Nephron progenitor cell (in vitro differentiated cells): ENCODE results near the gene COL5A1.

Experiments used
- DNase-seq: peaks from one replicate; pipeline ENCODE4 v3.0.0; 2021
- H3K27ac Mint-ChIP-seq: 2 replicates; pipeline ENCODE4 v1.8.0; 2021; ENCODE audit warnings: mild to moderate bottlenecking, moderate library complexity, mixed read lengths
- H3K27me3 Mint-ChIP-seq: 2 replicates; pipeline ENCODE4 v1.8.0; 2021; ENCODE audit warnings: mild to moderate bottlenecking, low read depth, mixed read lengths; ENCODE audit not compliant: poor library complexity
- H3K36me3 Mint-ChIP-seq: 2 replicates; pipeline ENCODE4 v1.8.0; 2021; ENCODE audit warnings: low read depth, mixed read lengths
- H3K4me1 Mint-ChIP-seq: 2 replicates; pipeline ENCODE4 v1.8.0; 2021; ENCODE audit warnings: mixed read lengths
- H3K4me3 Mint-ChIP-seq: 2 replicates; pipeline ENCODE4 v1.8.0; 2021; ENCODE audit warnings: mild to moderate bottlenecking, moderate library complexity, mixed read lengths
- H3K9me3 Mint-ChIP-seq: 2 replicates; pipeline ENCODE4 v1.8.0; 2021; ENCODE audit warnings: mild to moderate bottlenecking, moderate library complexity, mixed read lengths
- CTCF ChIP-seq: fragments of 200-600 bp; sonication (generic); IDR thresholded peaks from 2 replicates; pipeline ENCODE4 v1.5.0; 2021; ENCODE audit warnings: antibody characterized with exemption

Gene COL5A1

GRCh38 chr9:134785325-134786108 is 143.9 kb downstream of the COL5A1 start:
- H3K4me3 Mint-ChIP-seq, result no peak overlapping the region
- no peak overlapping the region for H3K27ac Mint-ChIP-seq
- peaks cover 21% of the 10 kb centered on the region for H3K4me1 Mint-ChIP-seq
- H3K36me3 Mint-ChIP-seq, result peaks cover 2% of the 10 kb centered on the region
- no peaks in the 10 kb centered on the region for H3K27me3 Mint-ChIP-seq
- no peak for DNase-seq
- H3K9me3 Mint-ChIP-seq, result no peaks in the 10 kb centered on the region
- no peak for TF ChIP-seq CTCF

- no peak for TF ChIP-seq CTCF
- Mint-ChIP-seq H3K4me3 (no peak overlapping the region), H3K27me3 (no peaks in the 10 kb centered on the region), H3K9me3 (no peaks in the 10 kb centered on the region), H3K4me1 (peaks cover 35% of the 10 kb centered on the region), H3K27ac (no peak overlapping the region), H3K36me3 (peaks cover 4% of the 10 kb centered on the region)
- no peak for DNase-seq
Measured at GRCh38 chr9:134787601-134788531, 146.3 kb downstream of the COL5A1 start.

GRCh38 chr9:134789168-134789567 is 147.6 kb downstream of the COL5A1 start:
- Mint-ChIP-seq H3K27ac (no peak overlapping the region), H3K9me3 (no peaks in the 10 kb centered on the region), H3K4me3 (no peak overlapping the region), H3K27me3 (no peaks in the 10 kb centered on the region), H3K36me3 (peaks cover 4% of the 10 kb centered on the region), H3K4me1 (peaks cover 35% of the 10 kb centered on the region)
- DNase-seq, result no peak
- no peak for TF ChIP-seq CTCF

- H3K36me3 Mint-ChIP-seq, result peaks cover 4% of the 10 kb centered on the region
- H3K27me3 Mint-ChIP-seq, result no peaks in the 10 kb centered on the region
- H3K4me1 Mint-ChIP-seq, result peaks cover 35% of the 10 kb centered on the region
- H3K27ac Mint-ChIP-seq, result no peak overlapping the region
- H3K9me3 Mint-ChIP-seq, result no peaks in the 10 kb centered on the region
- no peak overlapping the region for H3K4me3 Mint-ChIP-seq
- TF ChIP-seq CTCF, result no peak
- no peak for DNase-seq
Measured at GRCh38 chr9:134791009-134791408, 149.4 kb downstream of the COL5A1 start.

GRCh38 chr9:134792627-134793026 is 151.0 kb downstream of the COL5A1 start:
- H3K4me3 Mint-ChIP-seq, result no peak overlapping the region
- peaks cover 4% of the 10 kb centered on the region for H3K36me3 Mint-ChIP-seq
- DNase-seq, result no peak
- TF ChIP-seq CTCF, result no peak
- no peak overlapping the region for H3K27ac Mint-ChIP-seq
- no peaks in the 10 kb centered on the region for H3K9me3 Mint-ChIP-seq
- H3K27me3 Mint-ChIP-seq, result no peaks in the 10 kb centered on the region
- H3K4me1 Mint-ChIP-seq, result peaks cover 35% of the 10 kb centered on the region
